Panc1 (cell line): ENCODE data around the gene LDLRAD4.

Experiments used
- CTCF ChIP-seq: fragments of 450-650 bp; IDR thresholded peaks from 2 replicates; pipeline ENCODE4 v1.5.1; 2017; ENCODE audit warnings: mild to moderate bottlenecking
- POLR2AphosphoS5 ChIP-seq: IDR thresholded peaks from 2 replicates; pipeline ENCODE4 v1.6.1; 2012; ENCODE audit warnings: mild to moderate bottlenecking, low read depth, low read length, moderate library complexity

- TF ChIP-seq CTCF (no peak), POLR2AphosphoS5 (no peak)
These were observed 32.8 kb upstream of the LDLRAD4 start for GRCh38 chr18:13185675-13186198.
